ENCODE measurements around the gene WWOX. TPM values are rescaled to one million over a fixed set of nuclear protein-coding genes. Genes with fewer than 3 reads are reported as not detected.

The WWOX gene
- total and polyA plus RNA-seq, 2 experiments from 2014 or later, result 17.0 to 39.8 TPM

DNA sequence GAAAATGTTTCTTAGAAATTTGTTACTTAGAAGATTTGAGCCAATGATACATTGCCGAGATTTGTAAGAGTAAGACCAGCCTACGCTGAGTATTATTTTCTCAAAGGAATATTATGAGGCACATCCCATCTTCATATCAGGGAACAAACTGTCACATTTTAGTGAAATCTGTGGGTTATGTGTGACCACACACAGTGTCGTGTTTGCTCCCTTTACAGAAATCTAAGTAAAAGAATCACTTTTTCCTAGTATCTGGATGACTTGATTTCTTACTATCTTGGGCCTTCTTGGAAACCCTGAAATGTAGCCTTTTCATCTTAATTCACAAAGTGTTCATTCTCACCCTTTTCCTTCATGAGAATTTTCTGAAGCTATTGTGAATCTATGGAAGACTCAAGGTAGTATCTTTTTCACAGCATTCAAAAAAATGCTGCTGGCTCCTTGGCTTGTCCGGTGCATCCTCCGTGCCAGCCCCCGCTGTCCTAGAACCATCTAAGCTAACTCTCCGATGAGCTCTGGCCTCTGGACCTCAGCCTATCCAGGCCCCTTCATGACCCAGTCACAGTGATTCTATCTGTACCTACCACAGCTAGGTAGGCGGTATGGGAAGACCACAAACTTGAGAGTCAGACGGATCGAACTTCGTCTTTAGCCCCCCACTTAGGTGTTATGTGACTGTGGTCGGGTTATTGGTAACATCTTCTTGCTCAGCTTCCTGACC is 976.8 kb downstream of the WWOX start:
- Histone ChIP-seq H3K36me3 (replicated peaks; ENCODE audit: insufficient read depth, low read depth) (no peaks in the 10 kb centered on the region), H3K9me3 (ENCODE audit: low read depth) (no peaks in the 10 kb centered on the region), H3K4me3 (no peak overlapping the region), H4K20me1 (ENCODE audit: insufficient read depth, poor library complexity, severe bottlenecking) (no peaks in the 10 kb centered on the region), H3K27ac (no peak overlapping the region), H3K79me2 (no peaks in the 10 kb centered on the region), H2AFZ (no peak overlapping the region), H3K9me2 (replicated peaks; ENCODE audit: insufficient read depth) (no peaks in the 10 kb centered on the region), H3K4me2 (no peak overlapping the region), H3K4me1 (ENCODE audit: insufficient read depth) (peaks cover 24% of the 10 kb centered on the region), H3K27me3 (no peaks in the 10 kb centered on the region)
- 96% methylated on average over 12 of the region's 12 CpGs for WGBS (ENCODE audit: low lambda C conversion rate, missing lambda C conversion rate)
- no peak for DNase-seq (ENCODE audit: low spot score)
- TF ChIP-seq EZH2phosphoT487 (IDR thresholded peaks at IDR 0.05; ENCODE audit: low read depth, severe bottlenecking, unreplicated experiment) (no peak), EZH2 (IDR thresholded peaks at IDR 0.05; ENCODE audit: borderline replicate concordance) (no peak)
- TF ChIP-seq, protein P1, sequence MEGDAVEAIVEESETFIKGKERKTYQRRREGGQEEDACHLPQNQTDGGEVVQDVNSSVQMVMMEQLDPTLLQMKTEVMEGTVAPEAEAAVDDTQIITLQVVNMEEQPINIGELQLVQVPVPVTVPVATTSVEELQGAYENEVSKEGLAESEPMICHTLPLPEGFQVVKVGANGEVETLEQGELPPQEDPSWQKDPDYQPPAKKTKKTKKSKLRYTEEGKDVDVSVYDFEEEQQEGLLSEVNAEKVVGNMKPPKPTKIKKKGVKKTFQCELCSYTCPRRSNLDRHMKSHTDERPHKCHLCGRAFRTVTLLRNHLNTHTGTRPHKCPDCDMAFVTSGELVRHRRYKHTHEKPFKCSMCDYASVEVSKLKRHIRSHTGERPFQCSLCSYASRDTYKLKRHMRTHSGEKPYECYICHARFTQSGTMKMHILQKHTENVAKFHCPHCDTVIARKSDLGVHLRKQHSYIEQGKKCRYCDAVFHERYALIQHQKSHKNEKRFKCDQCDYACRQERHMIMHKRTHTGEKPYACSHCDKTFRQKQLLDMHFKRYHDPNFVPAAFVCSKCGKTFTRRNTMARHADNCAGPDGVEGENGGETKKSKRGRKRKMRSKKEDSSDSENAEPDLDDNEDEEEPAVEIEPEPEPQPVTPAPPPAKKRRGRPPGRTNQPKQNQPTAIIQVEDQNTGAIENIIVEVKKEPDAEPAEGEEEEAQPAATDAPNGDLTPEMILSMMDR (IDR thresholded peaks at IDR 0.05; ENCODE audit: poor library complexity), result no peak

DNA sequence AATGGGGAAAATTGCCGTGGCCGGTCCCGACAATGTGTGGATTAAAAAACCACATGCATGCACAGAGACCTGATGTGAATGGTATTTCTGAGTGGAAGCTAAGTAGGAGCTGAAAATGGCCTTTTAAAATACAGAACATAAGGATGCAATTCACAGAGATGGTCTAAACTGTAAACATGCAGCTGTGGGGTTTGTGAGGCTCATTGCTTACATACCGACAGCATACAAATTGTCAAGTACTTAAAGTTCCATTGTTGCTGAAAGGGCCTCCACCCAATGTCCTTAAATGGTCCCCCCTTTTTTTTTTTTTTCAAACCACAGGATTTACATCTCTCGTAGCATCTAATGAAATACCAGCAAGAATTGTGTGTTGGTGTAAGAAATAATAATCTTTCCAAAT is 977.9 kb downstream of the WWOX start:
- TF ChIP-seq, protein P1 (IDR thresholded peaks at IDR 0.05; ENCODE audit: poor library complexity), result no peak
- no peak for TF ChIP-seq EZH2phosphoT487 (IDR thresholded peaks at IDR 0.05; ENCODE audit: low read depth, severe bottlenecking, unreplicated experiment)
- TF ChIP-seq EZH2 (IDR thresholded peaks at IDR 0.05; ENCODE audit: borderline replicate concordance), result no peak
- H3K27me3 ChIP-seq, result no peaks in the 10 kb centered on the region
- DNase-seq (ENCODE audit: low spot score), result no peak
- H3K9me2 ChIP-seq (replicated peaks; ENCODE audit: insufficient read depth), result no peaks in the 10 kb centered on the region
- 77% methylated on average over 5 of the region's 5 CpGs for WGBS (ENCODE audit: low lambda C conversion rate, missing lambda C conversion rate)
- H3K79me2 ChIP-seq, result no peaks in the 10 kb centered on the region
- no peaks in the 10 kb centered on the region for H3K9me3 ChIP-seq (ENCODE audit: low read depth)
- no peak overlapping the region for H3K27ac ChIP-seq
- H2AFZ ChIP-seq, result no peak overlapping the region
- H4K20me1 ChIP-seq (ENCODE audit: insufficient read depth, poor library complexity, severe bottlenecking), result no peaks in the 10 kb centered on the region
- no peaks in the 10 kb centered on the region for H3K36me3 ChIP-seq (replicated peaks; ENCODE audit: insufficient read depth, low read depth)
- no peak overlapping the region for H3K4me3 ChIP-seq
- no peak overlapping the region for H3K4me2 ChIP-seq
- peaks cover 20% of the 10 kb centered on the region for H3K4me1 ChIP-seq (ENCODE audit: insufficient read depth)

DNA sequence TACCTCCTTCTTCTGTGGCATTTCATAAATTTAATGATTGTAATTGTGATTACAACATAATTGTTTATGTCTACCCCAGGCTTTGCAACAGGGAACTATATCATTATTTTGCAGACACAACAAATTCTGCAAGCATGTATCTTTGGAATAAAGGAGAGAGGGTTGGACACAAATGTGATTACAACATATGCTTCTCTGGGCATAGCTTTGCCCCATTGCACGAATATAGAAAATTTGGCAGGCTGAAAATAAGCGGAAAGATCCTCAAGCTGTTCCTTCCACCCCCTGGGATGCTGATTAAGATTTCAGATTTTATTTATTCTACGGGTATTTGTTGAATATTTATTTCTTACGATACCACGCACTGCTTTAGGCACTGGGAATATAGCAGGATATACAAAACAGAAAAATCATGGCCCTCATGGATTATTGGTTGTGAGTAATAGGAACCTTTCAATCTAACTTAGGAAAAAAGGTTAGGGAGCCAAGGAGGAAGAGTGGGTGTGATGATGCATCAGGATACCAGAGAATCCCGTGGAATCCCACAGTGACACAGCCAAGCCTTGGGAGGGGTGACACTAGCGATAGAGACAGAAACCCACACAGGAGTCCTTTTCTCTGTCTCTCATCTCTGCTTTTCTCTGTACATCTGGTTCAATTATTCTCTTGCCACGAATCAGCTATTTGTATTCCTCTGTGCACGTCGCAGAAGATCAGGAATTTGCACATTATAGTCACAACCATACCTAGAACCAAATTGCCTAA is 980.4 kb downstream of the WWOX start:
- H3K4me3 ChIP-seq, result no peak overlapping the region
- H3K4me1 ChIP-seq (ENCODE audit: insufficient read depth), result peaks cover 5% of the 10 kb centered on the region
- DNase-seq (ENCODE audit: low spot score), result no peak
- no peaks in the 10 kb centered on the region for H3K9me2 ChIP-seq (replicated peaks; ENCODE audit: insufficient read depth)
- H3K27ac ChIP-seq, result no peak overlapping the region
- H3K79me2 ChIP-seq, result no peaks in the 10 kb centered on the region
- H3K4me2 ChIP-seq, result no peak overlapping the region
- no peaks in the 10 kb centered on the region for H3K27me3 ChIP-seq
- TF ChIP-seq EZH2phosphoT487 (IDR thresholded peaks at IDR 0.05; ENCODE audit: low read depth, severe bottlenecking, unreplicated experiment) (no peak), EZH2 (IDR thresholded peaks at IDR 0.05; ENCODE audit: borderline replicate concordance) (no peak)
- TF ChIP-seq, protein P1 (IDR thresholded peaks at IDR 0.05; ENCODE audit: poor library complexity), result no peak
- no peaks in the 10 kb centered on the region for H3K9me3 ChIP-seq (ENCODE audit: low read depth)
- no peaks in the 10 kb centered on the region for H4K20me1 ChIP-seq (ENCODE audit: insufficient read depth, poor library complexity, severe bottlenecking)
- no peaks in the 10 kb centered on the region for H3K36me3 ChIP-seq (replicated peaks; ENCODE audit: insufficient read depth, low read depth)
- no peak overlapping the region for H2AFZ ChIP-seq
- WGBS (ENCODE audit: low lambda C conversion rate, missing lambda C conversion rate), result 94% methylated on average over 10 of the region's 10 CpGs

Data from hepatocyte (in vitro differentiated cells).